Measurements from ENCODE around the gene SRRM3.
"Not testable (repeated sequence)": the region's sequence is repeated elsewhere in the genome, so short reads cannot be mapped to it uniquely, and the experiment has no call there.

DNA sequence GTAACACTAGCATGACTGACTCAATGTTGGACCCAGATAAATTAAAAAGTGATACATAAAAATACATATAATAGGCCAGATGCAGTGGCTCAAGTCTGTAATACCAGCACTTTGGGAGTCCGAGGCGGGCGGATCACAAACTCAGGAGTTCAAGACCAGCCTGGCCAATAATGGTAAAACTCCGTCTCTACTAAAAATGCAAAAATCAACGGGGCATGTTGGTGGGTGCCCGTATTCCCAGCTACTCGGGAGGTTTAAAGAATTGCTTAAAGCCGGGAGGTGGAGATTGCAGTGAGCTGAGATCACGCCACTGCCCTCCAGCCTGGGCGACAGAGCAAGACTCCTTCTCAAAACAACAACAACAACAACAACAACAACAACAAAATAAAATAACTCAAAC lies 43.3 kb upstream of the SRRM3 start:
- TF ChIP-seq, protein P1, sequence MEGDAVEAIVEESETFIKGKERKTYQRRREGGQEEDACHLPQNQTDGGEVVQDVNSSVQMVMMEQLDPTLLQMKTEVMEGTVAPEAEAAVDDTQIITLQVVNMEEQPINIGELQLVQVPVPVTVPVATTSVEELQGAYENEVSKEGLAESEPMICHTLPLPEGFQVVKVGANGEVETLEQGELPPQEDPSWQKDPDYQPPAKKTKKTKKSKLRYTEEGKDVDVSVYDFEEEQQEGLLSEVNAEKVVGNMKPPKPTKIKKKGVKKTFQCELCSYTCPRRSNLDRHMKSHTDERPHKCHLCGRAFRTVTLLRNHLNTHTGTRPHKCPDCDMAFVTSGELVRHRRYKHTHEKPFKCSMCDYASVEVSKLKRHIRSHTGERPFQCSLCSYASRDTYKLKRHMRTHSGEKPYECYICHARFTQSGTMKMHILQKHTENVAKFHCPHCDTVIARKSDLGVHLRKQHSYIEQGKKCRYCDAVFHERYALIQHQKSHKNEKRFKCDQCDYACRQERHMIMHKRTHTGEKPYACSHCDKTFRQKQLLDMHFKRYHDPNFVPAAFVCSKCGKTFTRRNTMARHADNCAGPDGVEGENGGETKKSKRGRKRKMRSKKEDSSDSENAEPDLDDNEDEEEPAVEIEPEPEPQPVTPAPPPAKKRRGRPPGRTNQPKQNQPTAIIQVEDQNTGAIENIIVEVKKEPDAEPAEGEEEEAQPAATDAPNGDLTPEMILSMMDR (IDR thresholded peaks at IDR 0.05) = not testable (repeated sequence)
- TF ChIP-seq POLR2AphosphoS5 (IDR thresholded peaks at IDR 0.05) = not testable (repeated sequence)

Data from stomach (tissue), 4 donors.